Neuronal stem cell (in vitro differentiated cells): ENCODE measurements around the gene RASGRP3.

Source experiments
- DNase-seq: peaks from one replicate; pipeline ENCODE4 v3.0.0-alpha.2; 2013; ENCODE audit warnings: low spot score
- H2AFZ ChIP-seq: one replicate; pipeline ENCODE4 v1.6.1; 2013; ENCODE audit warnings: mild to moderate bottlenecking, low read length, inconsistent platforms
- H2AK5ac ChIP-seq: 2 replicates; pipeline ENCODE4 v1.6.1; 2013; ENCODE audit warnings: low read depth, mild to moderate bottlenecking, inconsistent platforms, low read length, moderate library complexity, mixed read lengths
- H2BK120ac ChIP-seq: 2 replicates; pipeline ENCODE4 v1.6.1; 2013; ENCODE audit warnings: low read depth, mild to moderate bottlenecking, inconsistent platforms, low read length, moderate library complexity, mixed read lengths
- H2BK12ac ChIP-seq: one replicate; pipeline ENCODE4 v1.6.1; 2013; ENCODE audit warnings: low read length, inconsistent platforms
- H2BK15ac ChIP-seq: 2 replicates; pipeline ENCODE4 v1.6.1; 2013; ENCODE audit warnings: mild to moderate bottlenecking, low read length, inconsistent platforms, mixed read lengths
- H2BK5ac ChIP-seq: one replicate; pipeline ENCODE4 v1.6.1; 2013; ENCODE audit warnings: inconsistent platforms, mild to moderate bottlenecking, low read length, moderate library complexity
- H3K14ac ChIP-seq: one replicate; pipeline ENCODE4 v1.6.1; 2013; ENCODE audit warnings: low read length, inconsistent platforms
- H3K18ac ChIP-seq: 2 replicates; pipeline ENCODE4 v1.6.1; 2013; ENCODE audit warnings: low read length, inconsistent platforms
- H3K23ac ChIP-seq: 2 replicates; pipeline ENCODE4 v1.6.1; 2013; ENCODE audit warnings: low read depth, mild to moderate bottlenecking, mixed read lengths, low read length, inconsistent platforms; ENCODE audit not compliant: poor library complexity
- H3K27ac ChIP-seq: replicated peaks from 3 replicates; pipeline ENCODE4 v1.5.1; 2013; ENCODE audit warnings: low read length, inconsistent platforms
- H3K27me3 ChIP-seq, 3 experiments: 2 replicates each; pipeline ENCODE4 v1.6.1; 2013; ENCODE audit warnings: low read length in 3 of 3, mild to moderate bottlenecking in 2 of 3, inconsistent platforms in 1 of 3, low read depth in 1 of 3, mixed read lengths in 1 of 3, moderate library complexity in 1 of 3; ENCODE audit not compliant: control insufficient read depth in 3 of 3, insufficient read depth in 3 of 3
- H3K36me3 ChIP-seq, 2 donors: replicated peaks in 1 of 2; 2 replicates each; pipeline ENCODE4 v1.6.1; 2013; ENCODE audit warnings: low read length in 2 of 2; ENCODE audit not compliant: control insufficient read depth in 2 of 2, insufficient read depth in 2 of 2
- H3K4ac ChIP-seq: 2 replicates; pipeline ENCODE4 v1.6.1; 2013; ENCODE audit warnings: inconsistent platforms, mild to moderate bottlenecking, low read length, moderate library complexity
- H3K4me1 ChIP-seq, 2 donors: 1 replicate in 1 of 2; 2 replicates in 1 of 2; pipeline ENCODE4 v1.6.1; 2013; ENCODE audit warnings: low read length in 2 of 2, low read depth in 1 of 2; ENCODE audit not compliant: control insufficient read depth in 2 of 2, insufficient read depth in 1 of 2
- H3K4me2 ChIP-seq: one replicate; pipeline ENCODE4 v1.6.1; 2013; ENCODE audit warnings: mild to moderate bottlenecking, low read length, inconsistent platforms; ENCODE audit not compliant: insufficient read depth, poor library complexity, severe bottlenecking
- H3K4me3 ChIP-seq, 2 donors: 2 replicates each; pipeline ENCODE4 v1.5.1; 2013; ENCODE audit warnings: low read length in 2 of 2, mild to moderate bottlenecking in 2 of 2, inconsistent platforms in 1 of 2, moderate library complexity in 1 of 2
- H3K79me1 ChIP-seq: one replicate; pipeline ENCODE4 v1.6.1; 2013; ENCODE audit warnings: low read depth, mild to moderate bottlenecking, inconsistent platforms, low read length, moderate library complexity
- H3K9ac ChIP-seq: one replicate; pipeline ENCODE4 v1.6.1; 2013; ENCODE audit warnings: mild to moderate bottlenecking, low read depth, low read length, inconsistent platforms; ENCODE audit not compliant: poor library complexity
- H3K9me3 ChIP-seq, 2 donors: replicated peaks in 1 of 2; 2 replicates each; pipeline versions ENCODE3 to v1.6.1; 2013; ENCODE audit warnings: low read length in 2 of 2, mild to moderate bottlenecking in 2 of 2, inconsistent platforms in 1 of 2, low read depth in 1 of 2, mixed read lengths in 1 of 2, moderate library complexity in 1 of 2; ENCODE audit not compliant: control insufficient read depth in 2 of 2, insufficient read depth in 1 of 2
- H4K8ac ChIP-seq: one replicate; pipeline ENCODE4 v1.6.1; 2013; ENCODE audit warnings: low read depth, mild to moderate bottlenecking, inconsistent platforms, low read length, moderate library complexity
- H4K91ac ChIP-seq: one replicate; pipeline ENCODE4 v1.6.1; 2013; ENCODE audit warnings: low read length, low read depth, mild to moderate bottlenecking, inconsistent platforms; ENCODE audit not compliant: poor library complexity
- WGBS, 2 donors: extraction: QIAGEN DNeasy Blood & Tissue Kit; methylation state at CpG; one replicate each; pipeline ENCODE4 v1.1.7; 2013; ENCODE audit warnings: missing lambda C conversion rate in 2 of 2, mixed read lengths in 1 of 2; ENCODE audit not compliant: insufficient read length in 2 of 2, insufficient replicate concordance in 1 of 2; ENCODE audit errors: extremely low coverage in 2 of 2; 5-methylcytosine and 5-hydroxymethylcytosine counted together

Gene RASGRP3

DNA sequence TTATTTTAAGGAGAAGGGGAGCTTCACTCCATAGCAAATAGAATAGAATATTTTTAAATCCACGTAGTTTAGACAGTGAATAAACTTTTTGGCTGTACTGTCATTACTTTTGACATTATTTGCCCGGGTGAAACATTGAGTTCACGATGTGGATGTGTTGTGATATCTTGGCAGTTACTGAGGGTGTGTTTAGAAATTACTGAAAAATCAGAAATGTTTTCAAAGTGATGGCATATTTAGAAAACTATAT is 123.4 kb downstream of the RASGRP3 start:
- WGBS, 2 donors, result no CpG with 5 or more reads among the region's 3 CpGs
- Histone ChIP-seq H3K18ac (no peak overlapping the region), H3K79me1 (peaks cover 3% of the 10 kb centered on the region), H3K4me3 (peak overlapping the region; percentile 82 to 91), H3K14ac (no peak overlapping the region), H2BK5ac (no peak overlapping the region), H3K36me3 (peaks cover 0 to 3% of the 10 kb centered on the region in 2 donors), H3K9me3 (no peaks in the 10 kb centered on the region), H3K27me3 (no peaks in the 10 kb centered on the region), H2BK15ac (no peak overlapping the region), H2BK12ac (no peak overlapping the region), H3K9ac (no peak overlapping the region), H2BK120ac (no peak overlapping the region), H2AFZ (peak overlapping the region; percentile 96), H4K8ac (no peak overlapping the region), H3K4me2 (peak overlapping the region; percentile 63), H3K4me1 (peaks cover 0 to 4% of the 10 kb centered on the region in 2 donors), H3K4ac (no peak overlapping the region), H3K27ac (no peak overlapping the region), H4K91ac (no peak overlapping the region), H3K23ac (no peak overlapping the region), H2AK5ac (no peak overlapping the region)
- DNase-seq, result no peak

GRCh38 chr2:33602201-33602830 is 125.9 kb downstream of the RASGRP3 start:
- H3K18ac ChIP-seq, result no peak overlapping the region
- no peak overlapping the region for H3K4me3 ChIP-seq
- no peaks in the 10 kb centered on the region for H3K27me3 ChIP-seq
- H3K23ac ChIP-seq, result no peak overlapping the region
- no peak overlapping the region for H4K8ac ChIP-seq
- peaks cover 3% of the 10 kb centered on the region for H3K79me1 ChIP-seq
- no CpG with 5 or more reads among the region's 6 CpGs for whole genome bisulfite sequencing, 2 donors
- H3K9me3 ChIP-seq, result no peaks in the 10 kb centered on the region
- no peak overlapping the region for H3K27ac ChIP-seq
- no peak overlapping the region for H2BK120ac ChIP-seq
- no peak overlapping the region for H2BK5ac ChIP-seq
- H2BK12ac ChIP-seq, result no peak overlapping the region
- peaks cover 0 to 4% of the 10 kb centered on the region in 2 donors for H3K4me1 ChIP-seq
- H3K4me2 ChIP-seq, result no peak overlapping the region
- no peak overlapping the region for H3K14ac ChIP-seq
- H2AK5ac ChIP-seq, result no peak overlapping the region
- no peak overlapping the region for H4K91ac ChIP-seq
- no peak overlapping the region for H2BK15ac ChIP-seq
- no peak overlapping the region for H3K4ac ChIP-seq
- no peak overlapping the region for H2AFZ ChIP-seq
- no peak for DNase-seq
- H3K9ac ChIP-seq, result no peak overlapping the region
- no peaks in the 10 kb centered on the region for H3K36me3 ChIP-seq

- Histone ChIP-seq H3K79me1 (peaks cover 3% of the 10 kb centered on the region), H3K27ac (no peak overlapping the region), H3K9me3 (no peaks in the 10 kb centered on the region), H3K4me2 (no peak overlapping the region), H2BK15ac (no peak overlapping the region), H2BK5ac (no peak overlapping the region), H3K23ac (no peak overlapping the region), H3K4me1 (peaks cover 0 to 8% of the 10 kb centered on the region in 2 donors), H3K27me3 (no peaks in the 10 kb centered on the region), H3K4me3 (no peak overlapping the region), H2AFZ (no peak overlapping the region), H3K18ac (no peak overlapping the region), H2BK120ac (no peak overlapping the region), H3K4ac (no peak overlapping the region), H2AK5ac (no peak overlapping the region), H2BK12ac (no peak overlapping the region), H3K9ac (no peak overlapping the region), H3K36me3 (no peaks in the 10 kb centered on the region), H4K91ac (no peak overlapping the region), H3K14ac (no peak overlapping the region), H4K8ac (no peak overlapping the region)
- DNase-seq, result no peak
- no CpG with 5 or more reads among the region's 3 CpGs for WGBS, 2 donors
Measured at GRCh38 chr2:33603416-33603815, 127.0 kb downstream of the RASGRP3 start.

GRCh38 chr2:33605056-33605455 is 128.6 kb downstream of the RASGRP3 start:
- WGBS, 2 donors, result no CpG with 5 or more reads among the region's 6 CpGs
- DNase-seq, result no peak

More at GRCh38 chr2:33605056-33605455, 128.6 kb downstream of the RASGRP3 start:
- Histone ChIP-seq H2BK120ac (no peak overlapping the region), H3K18ac (no peak overlapping the region), H3K27me3 (no peaks in the 10 kb centered on the region), H3K4ac (no peak overlapping the region), H2BK12ac (no peak overlapping the region), H3K9me3 (no peaks in the 10 kb centered on the region), H3K4me3 (no peak overlapping the region), H3K23ac (no peak overlapping the region), H4K91ac (no peak overlapping the region), H3K36me3 (no peaks in the 10 kb centered on the region), H2BK15ac (no peak overlapping the region), H3K27ac (no peak overlapping the region), H4K8ac (no peak overlapping the region), H2AFZ (peak overlapping the region; percentile 77), H3K4me2 (no peak overlapping the region), H2AK5ac (no peak overlapping the region), H3K14ac (no peak overlapping the region), H3K4me1 (peaks cover 0 to 6% of the 10 kb centered on the region in 2 donors), H3K9ac (no peak overlapping the region), H3K79me1 (no peaks in the 10 kb centered on the region), H2BK5ac (no peak overlapping the region)
